Measurements from ENCODE around the gene ZC4H2.

ZC4H2 gene

GRCh38 chrX:64977830-64978229 is 1.6 kb upstream of the ZC4H2 start:
- no peak for TF ChIP-seq CTCF (IDR thresholded peaks at IDR 0.05; ENCODE audit: extremely low read depth, missing control alignments)
- DNase-seq (ENCODE audit: low spot score): no peak

GRCh38 chrX:64977051-64977450 is 801 bp upstream of the ZC4H2 start:
- no peak for TF ChIP-seq CTCF (IDR thresholded peaks at IDR 0.05; ENCODE audit: extremely low read depth, missing control alignments)
- DNase-seq (ENCODE audit: low spot score): no peak

- TF ChIP-seq CTCF (IDR thresholded peaks at IDR 0.05; ENCODE audit: extremely low read depth, missing control alignments): no peak
- no peak for DNase-seq (ENCODE audit: low spot score)
These were observed 407 bp upstream of the ZC4H2 start for GRCh38 chrX:64976673-64977040.

GRCh38 chrX:64975491-64975890 is 759 bp downstream of the ZC4H2 start:
- TF ChIP-seq CTCF (IDR thresholded peaks at IDR 0.05; ENCODE audit: extremely low read depth, missing control alignments): no peak
- DNase-seq (ENCODE audit: low spot score): peak; percentile 3

- no peak for TF ChIP-seq CTCF (IDR thresholded peaks at IDR 0.05; ENCODE audit: extremely low read depth, missing control alignments)
- DNase-seq (ENCODE audit: low spot score): no peak
These were observed 50.8 kb downstream of the ZC4H2 start for GRCh38 chrX:64925480-64925879.

- DNase-seq (ENCODE audit: low spot score): no peak
These were observed 68.1 kb downstream of the ZC4H2 start for GRCh38 chrX:64908121-64908520.

GRCh38 chrX:64894454-64895038 is 81.7 kb downstream of the ZC4H2 start:
- TF ChIP-seq CTCF (IDR thresholded peaks at IDR 0.05; ENCODE audit: extremely low read depth, missing control alignments): peak; percentile 15
- peak; percentile 12 for DNase-seq (ENCODE audit: low spot score)

More at GRCh38 chrX:64908121-64908520, 68.1 kb downstream of the ZC4H2 start:
- no peak for TF ChIP-seq CTCF (IDR thresholded peaks at IDR 0.05; ENCODE audit: extremely low read depth, missing control alignments)

Measured in GM20000 (cell line).